Endodermal cell (in vitro differentiated cells): ENCODE data around the gene RASAL3. TPM values are rescaled to one million over a fixed set of nuclear protein-coding genes. Genes with fewer than 3 reads are reported as not detected.

Source experiments
- DNase-seq: peaks from one replicate; pipeline ENCODE4 v3.0.0-alpha.2; 2017
- H3K27ac ChIP-seq: 2 replicates; pipeline ENCODE4 v1.5.1; 2013; ENCODE audit warnings: mild to moderate bottlenecking, low read depth, low read length, moderate library complexity
- H3K27me3 ChIP-seq: 2 replicates; pipeline ENCODE4 v1.6.1; 2013; ENCODE audit warnings: mild to moderate bottlenecking, low read length, moderate library complexity; ENCODE audit not compliant: insufficient read depth, control insufficient read depth, poor library complexity, severe bottlenecking
- H3K36me3 ChIP-seq: 2 replicates; pipeline ENCODE4 v1.7.0; 2013; ENCODE audit warnings: mild to moderate bottlenecking, low read length, moderate library complexity; ENCODE audit not compliant: control insufficient read depth, insufficient read depth
- H3K4me1 ChIP-seq: one replicate; pipeline ENCODE4 v1.7.0; 2013; ENCODE audit warnings: low read length; ENCODE audit not compliant: control insufficient read depth, insufficient read depth
- H3K4me3 ChIP-seq: 2 replicates; pipeline ENCODE4 v1.5.1; 2013; ENCODE audit warnings: mild to moderate bottlenecking, low read length, moderate library complexity
- H3K9ac ChIP-seq: 2 replicates; pipeline ENCODE4 v1.6.1; 2013; ENCODE audit warnings: mild to moderate bottlenecking, low read length, moderate library complexity; ENCODE audit not compliant: poor library complexity, severe bottlenecking; ENCODE audit errors: extremely low read depth
- H3K9me3 ChIP-seq: 2 replicates; pipeline ENCODE4 v1.6.1; 2013; ENCODE audit warnings: mild to moderate bottlenecking, low read length, moderate library complexity; ENCODE audit not compliant: control insufficient read depth
- H3K27ac Mint-ChIP-seq: 2 replicates; pipeline ENCODE4 v1.8.0; 2020; ENCODE audit warnings: mixed read lengths
- H3K27me3 Mint-ChIP-seq: 2 replicates; pipeline ENCODE4 v1.8.0; 2021; ENCODE audit warnings: mild to moderate bottlenecking, mixed read lengths; ENCODE audit not compliant: insufficient read depth
- H3K36me3 Mint-ChIP-seq: 2 replicates; pipeline ENCODE4 v1.8.0; 2020; ENCODE audit warnings: low read depth, mixed read lengths
- H3K4me1 Mint-ChIP-seq: 2 replicates; pipeline ENCODE4 v1.8.0; 2020; ENCODE audit warnings: mixed read lengths
- H3K4me3 Mint-ChIP-seq: 2 replicates; pipeline ENCODE4 v1.8.0; 2020; ENCODE audit warnings: mild to moderate bottlenecking, moderate library complexity, mixed read lengths
- H3K9me3 Mint-ChIP-seq: 2 replicates; pipeline ENCODE4 v1.8.0; 2020; ENCODE audit warnings: mild to moderate bottlenecking, mixed read lengths
- CTCF ChIP-seq: fragments of 200-600 bp; sonication (generic); conservative IDR thresholded peaks from 2 replicates; pipeline ENCODE4 v1.5.0; 2021; ENCODE audit warnings: antibody characterized with exemption, mild to moderate bottlenecking
- WGBS, 2 experiments: methylation state at CpG; one replicate each; pipeline versions ENCODE4 v1.1.5 to v1.1.7; 2013; ENCODE audit warnings: missing lambda C conversion rate in 2 of 2, mixed read lengths in 1 of 2; ENCODE audit not compliant: insufficient coverage in 1 of 2, insufficient read length in 1 of 2; 5-methylcytosine and 5-hydroxymethylcytosine counted together
- total RNA-seq, 2 donors: library from RNA; stranded (reverse); fragmentation: NEBNext Ultra II Directional in 1 of 2; extraction: Animal tissue kit (Norgen Biotek cat#: 25700) in 1 of 2; gene quantifications; 2 replicates in 1 of 2; 3 replicates in 1 of 2; pipeline ENCODE4 v1.2.1, GENCODE V29; 2021

Gene RASAL3
- total RNA-seq, 2 donors from 2014 or later = not detected

DNA sequence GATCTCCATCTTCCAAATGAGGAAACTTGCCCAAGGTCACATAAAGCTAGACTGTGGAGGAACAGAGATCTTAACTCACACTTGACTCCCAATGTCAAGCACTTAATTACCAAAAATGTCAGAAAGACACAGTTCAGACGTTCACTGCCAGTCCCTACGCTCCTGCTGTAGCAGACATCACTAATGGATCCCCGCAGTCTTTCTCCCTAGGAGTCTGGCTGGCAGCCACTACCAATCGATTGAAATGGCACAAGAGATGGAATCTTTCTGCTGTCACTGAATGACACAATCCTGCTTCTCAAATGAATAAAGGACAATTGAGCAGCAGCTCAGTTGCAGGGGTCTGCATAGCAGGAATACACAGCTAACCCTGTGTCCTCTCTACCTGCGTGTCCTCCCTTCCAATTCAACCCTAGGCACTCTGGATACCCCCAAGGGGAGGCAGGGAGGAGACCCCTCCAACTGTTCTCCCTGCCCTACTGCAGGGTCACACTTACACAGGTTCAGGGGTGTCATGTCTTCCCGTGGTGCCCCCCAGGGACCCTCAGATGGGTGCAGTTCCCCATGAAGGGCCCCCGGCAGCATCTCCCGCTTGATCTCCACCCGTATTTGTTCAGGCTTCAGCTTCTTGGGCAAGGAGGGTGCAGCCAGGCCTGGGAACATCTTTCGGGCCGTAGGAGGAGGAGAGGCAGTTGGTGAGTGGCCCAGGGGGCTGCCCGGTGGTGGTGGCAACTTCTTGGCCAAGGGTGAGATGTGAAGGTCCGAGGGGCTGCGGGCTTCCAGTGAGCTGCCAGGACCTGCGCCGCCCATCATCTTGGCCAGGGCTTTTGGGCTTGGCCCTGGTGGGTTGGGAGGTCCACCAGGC lies 37.6 kb downstream of the RASAL3 start:
- no peak for TF ChIP-seq CTCF
- H3K4me1 Mint-ChIP-seq = peaks cover 9% of the 10 kb centered on the region
- peaks cover 44% of the 10 kb centered on the region for H3K36me3 Mint-ChIP-seq
- Histone ChIP-seq H3K4me3 (no peak overlapping the region), H3K36me3 (peaks cover 37% of the 10 kb centered on the region), H3K9me3 (peaks cover 11% of the 10 kb centered on the region), H3K9ac (no peak overlapping the region), H3K27me3 (no peaks in the 10 kb centered on the region), H3K27ac (no peak overlapping the region), H3K4me1 (peaks cover 13% of the 10 kb centered on the region)
- peaks cover 8% of the 10 kb centered on the region for H3K9me3 Mint-ChIP-seq
- DNase-seq = no peak
- 90 to 94% methylated on average over 7 to 16 of the region's 16 CpGs for WGBS, 2 experiments
- H3K27ac Mint-ChIP-seq = no peak overlapping the region
- H3K27me3 Mint-ChIP-seq = no peaks in the 10 kb centered on the region
- H3K4me3 Mint-ChIP-seq = no peak overlapping the region

- WGBS, 2 experiments = 95 to 97% methylated on average over 16 to 25 of the region's 36 CpGs
- H3K36me3 Mint-ChIP-seq = peaks cover 44% of the 10 kb centered on the region
- no peak overlapping the region for H3K9ac ChIP-seq
- no peak for TF ChIP-seq CTCF
- H3K4me3 Mint-ChIP-seq = no peak overlapping the region
- DNase-seq = no peak
- H3K9me3 ChIP-seq = peaks cover 11% of the 10 kb centered on the region
- H3K4me1 Mint-ChIP-seq = peaks cover under 1% of the 10 kb centered on the region
- H3K4me1 ChIP-seq = peaks cover under 1% of the 10 kb centered on the region
- no peaks in the 10 kb centered on the region for H3K27me3 ChIP-seq
- H3K9me3 Mint-ChIP-seq = peaks cover 8% of the 10 kb centered on the region
- H3K27ac ChIP-seq = no peak overlapping the region
- H3K27me3 Mint-ChIP-seq = no peaks in the 10 kb centered on the region
- H3K4me3 ChIP-seq = no peak overlapping the region
- H3K27ac Mint-ChIP-seq = no peak overlapping the region
- H3K36me3 ChIP-seq = peaks cover 37% of the 10 kb centered on the region
These were observed 38.9 kb downstream of the RASAL3 start for GRCh38 chr19:15425321-15425950.

DNA sequence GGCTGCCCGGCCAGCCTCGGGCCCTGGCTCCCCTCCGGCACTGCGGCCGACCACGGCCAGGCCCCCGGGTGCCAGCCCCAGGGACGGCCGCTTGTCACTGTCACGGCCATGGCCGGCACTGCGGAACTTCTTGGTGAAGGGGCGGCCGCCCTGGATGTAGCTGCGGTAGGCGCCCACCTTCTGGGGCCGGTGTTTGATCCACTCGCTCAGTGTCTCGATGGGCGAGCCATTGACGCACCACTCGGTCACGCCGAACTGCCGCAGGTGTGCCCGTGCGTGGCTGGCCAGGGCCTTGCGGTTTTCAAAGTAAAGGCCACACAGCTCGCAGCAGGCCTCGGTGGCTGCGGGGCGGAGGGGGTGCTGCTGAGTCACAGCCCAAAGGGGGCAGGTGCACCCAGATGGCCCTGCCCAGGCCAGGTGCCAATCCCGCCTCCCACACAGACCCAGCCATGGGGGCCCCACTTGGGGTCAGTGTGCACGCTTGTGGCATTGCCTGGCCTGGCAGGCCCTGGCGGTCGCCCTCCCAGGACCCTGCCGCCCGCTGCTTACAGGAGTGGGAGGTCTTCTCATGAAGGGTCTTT lies 39.6 kb downstream of the RASAL3 start:
- Mint-ChIP-seq H3K4me1 (no peaks in the 10 kb centered on the region), H3K27me3 (no peaks in the 10 kb centered on the region), H3K36me3 (peaks cover 44% of the 10 kb centered on the region), H3K4me3 (no peak overlapping the region), H3K9me3 (peaks cover 8% of the 10 kb centered on the region), H3K27ac (no peak overlapping the region)
- H3K27me3 ChIP-seq = no peaks in the 10 kb centered on the region
- peaks cover 11% of the 10 kb centered on the region for H3K9me3 ChIP-seq
- H3K9ac ChIP-seq = no peak overlapping the region
- DNase-seq = no peak
- peaks cover 37% of the 10 kb centered on the region for H3K36me3 ChIP-seq
- WGBS, 2 experiments = 95 to 97% methylated on average over 26 to 38 of the region's 38 CpGs
- TF ChIP-seq CTCF = no peak
- no peaks in the 10 kb centered on the region for H3K4me1 ChIP-seq
- no peak overlapping the region for H3K27ac ChIP-seq
- no peak overlapping the region for H3K4me3 ChIP-seq
